ENCODE data around the gene SH3BGRL2. TPM values are rescaled to one million over a fixed set of nuclear protein-coding genes. Genes with fewer than 3 reads are reported as not detected.

Gene SH3BGRL2
- total RNA-seq, 1 experiment from 2014 or later = 5.2 TPM

- TF ChIP-seq REST (IDR thresholded peaks at IDR 0.05; ENCODE audit: low read depth) = no peak
Observed at GRCh38 chr6:79733388-79733787, 102.3 kb downstream of the SH3BGRL2 start (continued).

- Histone ChIP-seq H3K4me3 (replicated peaks in 1 of 2; ENCODE audit: low read depth in 1 of 2, low read length in 2 of 2) (no peak overlapping the region), H3K9me3 (ENCODE audit: control insufficient read depth in 1 of 2, insufficient read depth in 1 of 2, low read depth in 1 of 2, low read length in 2 of 2) (no peaks in the 10 kb centered on the region), H3K27ac (ENCODE audit: low read depth, low read length) (no peak overlapping the region), H3K36me3 (ENCODE audit: control insufficient read depth in 1 of 2, insufficient read depth in 2 of 2, low read length in 2 of 2) (no peaks in the 10 kb centered on the region), H3K9ac (ENCODE audit: low read length) (no peak overlapping the region), H3K27me3 (ENCODE audit: insufficient read depth, low read length) (no peaks in the 10 kb centered on the region), H4K20me1 (ENCODE audit: insufficient read depth) (no peaks in the 10 kb centered on the region), H3K4me1 (ENCODE audit: control insufficient read depth in 1 of 2, insufficient read depth in 2 of 2, low read length in 2 of 2) (no peaks in the 10 kb centered on the region), H3K79me2 (ENCODE audit: insufficient read depth, low read length) (no peaks in the 10 kb centered on the region), H3K9me2 (ENCODE audit: insufficient read depth) (no peaks in the 10 kb centered on the region), H2AFZ (ENCODE audit: low read depth, low read length, poor library complexity, severe bottlenecking) (no peak overlapping the region), H3K4me2 (ENCODE audit: low read length) (no peak overlapping the region)
- no peak for DNase-seq (ENCODE audit: low read depth, low spot score)
- ChIA-PET RAD21 (ENCODE audit: low non-redundant PET in 1 of 2, low total read pairs in 2 of 2, uncharacterized antibody in 2 of 2, unreplicated experiment in 2 of 2) (no interaction called here), POLR2A (no interaction called here), CTCF (no interaction called here)
- TF ChIP-seq SRF (IDR thresholded peaks at IDR 0.05; ENCODE audit: low read depth) (no peak), SP1 (IDR thresholded peaks at IDR 0.05; ENCODE audit: low read depth) (no peak), YY1 (IDR thresholded peaks at IDR 0.05; ENCODE audit: extremely low read depth, insufficient replicate concordance, low read depth, low read length) (no peak), CTCF (IDR thresholded peaks at IDR 0.05 in 2 of 3, conservative IDR thresholded peaks at IDR 0.05 in 1 of 3; ENCODE audit: borderline replicate concordance in 1 of 3, insufficient read depth in 1 of 3, low read depth in 2 of 3, low read length in 2 of 3) (no peak), POLR2AphosphoS5 (IDR thresholded peaks at IDR 0.05; ENCODE audit: low read depth, low read length) (no peak), RAD21 (IDR thresholded peaks at IDR 0.05; ENCODE audit: low read depth) (no peak)
- ATAC-seq = no peak
- BruUV-seq (replicated peaks) = no TSS peak
- intact Hi-C loops (cut with micrococcal nuclease) = no loop called here
Observed at GRCh38 chr6:79734374-79734773, 103.2 kb downstream of the SH3BGRL2 start.

Data from HCT116 (cell line).